K562 (cell line): Measurements from ENCODE around the gene COL8A2. TPM values are rescaled to one million over a fixed set of nuclear protein-coding genes. Genes with fewer than 3 reads are reported as not detected.

Experiments
- ARHGAP35 ChIP-seq: fragments of 450-650 bp; IDR thresholded peaks from 2 replicates; pipeline ENCODE4 v1.6.1; 2018; ENCODE audit not compliant: partially characterized antibody
- ARID4B ChIP-seq: sonication (generic); formaldehyde crosslinking; IDR thresholded peaks from 2 replicates; pipeline ENCODE4 v1.8.0; 2022; ENCODE audit warnings: mild to moderate bottlenecking, missing genetic modification reagents
- BRD9 ChIP-seq: fragments of 450-650 bp; IDR thresholded peaks from 2 replicates; pipeline ENCODE4 v1.6.1; 2018; ENCODE audit warnings: low read depth; ENCODE audit not compliant: partially characterized antibody
- COPS2 ChIP-seq: fragments of 450-650 bp; conservative IDR thresholded peaks from 2 replicates; pipeline ENCODE4 v1.6.1; 2016; ENCODE audit warnings: mild to moderate bottlenecking, moderate library complexity
- CREM ChIP-seq: IDR thresholded peaks from 2 replicates; pipeline ENCODE4 v1.6.1; 2014; ENCODE audit warnings: antibody characterized with exemption, low read depth
- MEIS2 ChIP-seq: fragments of 450-650 bp; IDR thresholded peaks from 2 replicates; pipeline ENCODE4 v1.6.1; 2014; ENCODE audit warnings: mild to moderate bottlenecking; ENCODE audit not compliant: partially characterized antibody
- YY1 ChIP-seq, 3 experiments: IDR thresholded peaks; 2 replicates each; pipeline ENCODE4 v1.6.1; 2011; ENCODE audit warnings: low read length in 2 of 3, mild to moderate bottlenecking in 2 of 3, moderate library complexity in 2 of 3, borderline replicate concordance in 1 of 3, control low read depth in 1 of 3, low read depth in 1 of 3; ENCODE audit not compliant: insufficient read depth in 3 of 3, insufficient replicate concordance in 2 of 3, control insufficient read depth in 1 of 3, insufficient read length in 1 of 3; ENCODE audit errors: extremely low read depth in 1 of 3
- ZBTB11 ChIP-seq, 3 experiments: fragments of 200-800 bp in 1 of 3; fragments of 250-450 bp in 1 of 3; fragments of 450-650 bp in 1 of 3; sonication (Bioruptor Pico) in 1 of 3; sonication (Bioruptor generic) in 1 of 3; formaldehyde crosslinking in 1 of 3; IDR thresholded peaks; 2 replicates each; pipeline versions ENCODE4 v1.6.1 to v1.8.0; 2016 to 2022; ENCODE audit warnings: mild to moderate bottlenecking in 2 of 3, missing genetic modification characterization in 2 of 3, missing compliant biosample characterization in 1 of 3, moderate library complexity in 1 of 3
- ZFP36 ChIP-seq: fragments of 150-350 bp; IDR thresholded peaks from 2 replicates; pipeline ENCODE4 v1.6.1; 2018; ENCODE audit warnings: low read length, low read depth; ENCODE audit not compliant: partially characterized antibody
- ZNF197 ChIP-seq: fragments of 200-800 bp; sonication (Bioruptor generic); IDR thresholded peaks from 2 replicates; pipeline ENCODE4 v1.6.1; 2016; ENCODE audit warnings: low read depth, missing genetic modification characterization, missing compliant biosample characterization
- polyA plus RNA-seq, 8 experiments: library from polyadenylated mRNA; depleted of rRNA in 4 of 8; stranded (reverse) in 5 of 8; unstranded in 3 of 8; fragments of >200 nt; fragmentation: Nextera tagmentation in 2 of 8; fragmentation: Illumina TruSeq in 1 of 8; extraction: Ambion mirVana in 2 of 8; extraction: Trizol in 1 of 8; gene quantifications; 2 replicates each; pipeline versions ENCODE4 v1.2.1 to v1.2.3, GENCODE V29; 2011 to 2014; ENCODE audit warnings: inconsistent platforms in 1 of 8, missing spikeins in 1 of 8
- total RNA-seq, 7 experiments: library from RNA; depleted of rRNA in 6 of 7; stranded (reverse); fragments of >200 nt in 6 of 7; fragmentation: Illumina TruSeq in 2 of 7; extraction: Trizol in 2 of 7; gene quantifications; 2 replicates each; pipeline versions ENCODE4 v1.2.1 to v1.2.3, GENCODE V29; 2011 to 2021; ENCODE audit warnings: low replicate concordance in 1 of 7

COL8A2 gene
- total and polyA plus RNA-seq, 9 of the 15 experiments (the other 6 are each of a cell fraction or from before 2014, with no cell fraction given) = 0.03 to 0.14 (median 0.04) TPM; not detected in 5

GRCh38 chr1:36099681-36100341, 25.2 kb downstream of the COL8A2 start (continued):
- TF ChIP-seq ZNF197 (CRISPR knock-in tag) (0 out of 2 replicates have a peak, but pooled peaks have one; percentile 32), CREM (peak; percentile 8; the same call in 1 of the 2 replicates), YY1 (IDR thresholded peaks at IDR 0.05; ENCODE audit: borderline replicate concordance in 1 of 3, control insufficient read depth in 1 of 3, extremely low read depth in 1 of 3, insufficient read depth in 3 of 3, insufficient read length in 1 of 3, insufficient replicate concordance in 2 of 3, low read depth in 1 of 3, low read length in 2 of 3) (peak in 2 of 3 experiments; percentile 70 to 77), ARID4B (CRISPR knock-in tag) (peak; percentile 71), MEIS2 (no peak), COPS2 (no peak), ARHGAP35 (peak; percentile 6), ZBTB11 (CRISPR knock-in tag; IDR thresholded peaks at IDR 0.05) (no peak), ZFP36 (peak; percentile 44), BRD9 (peak; percentile 79)
